ENCODE results near the gene ZNF25. TPM values are rescaled to one million over a fixed set of nuclear protein-coding genes. Genes with fewer than 3 reads are reported as not detected.
"Not testable (repeated sequence)": the region's sequence is repeated elsewhere in the genome, so short reads cannot be mapped to it uniquely, and the experiment has no call there.

ZNF25 gene
- total RNA-seq, 2 donors from 2014 or later, result 4.3 to 9.1 TPM

- ATAC-seq (no peak), DNase-seq (no peak)
- intact Hi-C loops (cut with DNase I), result loop anchor here (10.0 kb wide), 1 partner anchor 87 kb away; the partner anchor contains the start of gene ZNF37A
- H3K27ac ChIP-seq, result no peak overlapping the region
- H3K4me3 ChIP-seq, result no peak overlapping the region
- H3K4me1 ChIP-seq, result peaks cover 8% of the 10 kb centered on the region
- 52% methylated on average over 3 of the region's 3 CpGs for WGBS, 2 donors
- H3K27me3 ChIP-seq, result no peaks in the 10 kb centered on the region
- H3K36me3 ChIP-seq (replicated peaks in 1 of 2; ENCODE audit: insufficient read depth in 1 of 2, low read depth in 2 of 2), result no peaks in the 10 kb centered on the region
- no peaks in the 10 kb centered on the region for H3K9me3 ChIP-seq
- TF ChIP-seq POLR2A (IDR thresholded peaks at IDR 0.05), result no peak
Observed at GRCh38 chr10:38007991-38008390, 31.5 kb upstream of the ZNF25 start.

DNA sequence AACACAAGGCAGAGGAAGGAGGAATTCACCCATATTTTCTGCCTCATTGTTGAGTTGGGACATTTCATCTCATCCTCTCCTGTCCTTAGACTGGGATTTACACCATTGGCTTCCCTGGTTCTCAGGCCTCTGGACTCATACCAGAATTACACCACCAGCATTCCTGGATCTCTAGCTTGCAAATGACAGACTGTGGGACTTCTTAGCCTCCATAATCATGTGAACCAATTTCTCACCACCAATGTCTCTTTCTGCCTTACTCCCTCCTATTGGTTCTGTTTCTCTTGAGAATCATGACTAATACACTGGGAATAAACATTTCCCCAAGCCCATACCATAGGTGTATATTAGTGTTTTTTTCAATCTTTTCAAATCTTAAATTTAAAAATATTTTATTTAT is 31.1 kb upstream of the ZNF25 start:
- Histone ChIP-seq H3K36me3 (replicated peaks in 1 of 2; ENCODE audit: insufficient read depth in 1 of 2, low read depth in 2 of 2) (no peaks in the 10 kb centered on the region), H3K4me3 (no peak overlapping the region), H3K27ac (no peak overlapping the region), H3K9me3 (no peaks in the 10 kb centered on the region), H3K27me3 (no peaks in the 10 kb centered on the region), H3K4me1 (peaks cover 8% of the 10 kb centered on the region)
- no peak for TF ChIP-seq POLR2A (IDR thresholded peaks at IDR 0.05)
- TF ChIP-seq, protein P1, sequence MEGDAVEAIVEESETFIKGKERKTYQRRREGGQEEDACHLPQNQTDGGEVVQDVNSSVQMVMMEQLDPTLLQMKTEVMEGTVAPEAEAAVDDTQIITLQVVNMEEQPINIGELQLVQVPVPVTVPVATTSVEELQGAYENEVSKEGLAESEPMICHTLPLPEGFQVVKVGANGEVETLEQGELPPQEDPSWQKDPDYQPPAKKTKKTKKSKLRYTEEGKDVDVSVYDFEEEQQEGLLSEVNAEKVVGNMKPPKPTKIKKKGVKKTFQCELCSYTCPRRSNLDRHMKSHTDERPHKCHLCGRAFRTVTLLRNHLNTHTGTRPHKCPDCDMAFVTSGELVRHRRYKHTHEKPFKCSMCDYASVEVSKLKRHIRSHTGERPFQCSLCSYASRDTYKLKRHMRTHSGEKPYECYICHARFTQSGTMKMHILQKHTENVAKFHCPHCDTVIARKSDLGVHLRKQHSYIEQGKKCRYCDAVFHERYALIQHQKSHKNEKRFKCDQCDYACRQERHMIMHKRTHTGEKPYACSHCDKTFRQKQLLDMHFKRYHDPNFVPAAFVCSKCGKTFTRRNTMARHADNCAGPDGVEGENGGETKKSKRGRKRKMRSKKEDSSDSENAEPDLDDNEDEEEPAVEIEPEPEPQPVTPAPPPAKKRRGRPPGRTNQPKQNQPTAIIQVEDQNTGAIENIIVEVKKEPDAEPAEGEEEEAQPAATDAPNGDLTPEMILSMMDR (IDR thresholded peaks at IDR 0.05), result no peak
- ATAC-seq (no peak), DNase-seq (no peak)
- intact Hi-C loops (cut with DNase I), result loop anchor here (10.0 kb wide), 1 partner anchor 87 kb away; the partner anchor contains the start of gene ZNF37A

- H3K9me3 ChIP-seq, result no peaks in the 10 kb centered on the region
- 88 to 92% methylated on average over 1 of the region's 1 CpG for WGBS, 2 donors
Observed at GRCh38 chr10:38003588-38003987, 27.1 kb upstream of the ZNF25 start.

GRCh38 chr10:38003026-38003425 is 26.6 kb upstream of the ZNF25 start:
- H3K9me3 ChIP-seq, result no peaks in the 10 kb centered on the region
- WGBS, 2 donors, result 86 to 91% methylated on average over 6 of the region's 6 CpGs
- H3K36me3 ChIP-seq (replicated peaks in 1 of 2; ENCODE audit: insufficient read depth in 1 of 2, low read depth in 2 of 2), result no peaks in the 10 kb centered on the region
- intact Hi-C loops (cut with DNase I), result loop anchor here (10.0 kb wide), 1 partner anchor 92 kb away; the partner anchor contains the start of gene ZNF37A
- no peak overlapping the region for H3K4me3 ChIP-seq
- ATAC-seq (no peak), DNase-seq (no peak)
- H3K4me1 ChIP-seq, result no peaks in the 10 kb centered on the region
- no peak overlapping the region for H3K27ac ChIP-seq
- no peaks in the 10 kb centered on the region for H3K27me3 ChIP-seq
- TF ChIP-seq POLR2A (IDR thresholded peaks at IDR 0.05), result no peak
- TF ChIP-seq, protein P1 (IDR thresholded peaks at IDR 0.05), result no peak

More at GRCh38 chr10:38003588-38003987, 27.1 kb upstream of the ZNF25 start:
- intact Hi-C loops (cut with DNase I), result loop anchor here (10.0 kb wide), 1 partner anchor 91 kb away; the partner anchor contains the start of gene ZNF37A
- no peak for TF ChIP-seq POLR2A (IDR thresholded peaks at IDR 0.05)
- TF ChIP-seq, protein P1 (IDR thresholded peaks at IDR 0.05), result no peak
- no peak overlapping the region for H3K4me3 ChIP-seq
- H3K36me3 ChIP-seq (replicated peaks in 1 of 2; ENCODE audit: insufficient read depth in 1 of 2, low read depth in 2 of 2), result no peaks in the 10 kb centered on the region
- no peaks in the 10 kb centered on the region for H3K27me3 ChIP-seq
- H3K4me1 ChIP-seq, result no peaks in the 10 kb centered on the region
- ATAC-seq, result no peak
- DNase-seq, result no peak
- no peak overlapping the region for H3K27ac ChIP-seq

- not testable (repeated sequence) for H3K4me3 ChIP-seq; H3K27me3 ChIP-seq; H3K9me3 ChIP-seq; H3K4me1 ChIP-seq; ATAC-seq; H3K36me3 ChIP-seq (replicated peaks in 1 of 2; ENCODE audit: insufficient read depth in 1 of 2, low read depth in 2 of 2); H3K27ac ChIP-seq; DNase-seq
- 86% methylated on average over 1 of the region's 1 CpG; no CpG with 5 or more reads in 1 of the 2 donors for WGBS, 2 donors
- intact Hi-C loops (cut with DNase I), result loop anchor here (10.0 kb wide), 1 partner anchor 94 kb away; the partner anchor contains the start of gene ZNF37A
Observed at GRCh38 chr10:38000474-38000873, 24.0 kb upstream of the ZNF25 start.

GRCh38 chr10:37998920-37999319 is 22.5 kb upstream of the ZNF25 start:
- H3K36me3 ChIP-seq (replicated peaks in 1 of 2; ENCODE audit: insufficient read depth in 1 of 2, low read depth in 2 of 2); ATAC-seq; intact Hi-C loops (cut with DNase I); H3K4me3 ChIP-seq; H3K4me1 ChIP-seq; H3K27ac ChIP-seq; H3K9me3 ChIP-seq; DNase-seq; H3K27me3 ChIP-seq: not testable (repeated sequence)
- WGBS, 2 donors, result 55 to 61% methylated on average over 2 to 3 of the region's 3 CpGs

All from body of pancreas (tissue), 4 donors.